Nephron (organoid): Measurements from ENCODE around the gene SPC24.
"Not testable (repeated sequence)": the region's sequence is repeated elsewhere in the genome, so short reads cannot be mapped to it uniquely, and the experiment has no call there.

ENCODE experiments used
- H3K27ac Mint-ChIP-seq, 3 experiments: 2 replicates each; pipeline ENCODE4 v1.8.0; 2020; ENCODE audit warnings: mixed read lengths in 3 of 3, mild to moderate bottlenecking in 2 of 3, moderate library complexity in 1 of 3
- H3K27me3 Mint-ChIP-seq: 2 replicates; pipeline ENCODE4 v1.8.0; 2021; ENCODE audit warnings: low read depth, mild to moderate bottlenecking, moderate library complexity, mixed read lengths
- H3K36me3 Mint-ChIP-seq: 2 replicates; pipeline ENCODE4 v1.8.0; 2020; ENCODE audit warnings: low read depth, mixed read lengths
- H3K4me1 Mint-ChIP-seq: 2 replicates; pipeline ENCODE4 v1.8.0; 2020; ENCODE audit warnings: mixed read lengths
- H3K4me3 Mint-ChIP-seq, 3 experiments: 2 replicates each; pipeline ENCODE4 v1.8.0; 2020; ENCODE audit warnings: mild to moderate bottlenecking in 3 of 3, mixed read lengths in 3 of 3, moderate library complexity in 2 of 3
- H3K9me3 Mint-ChIP-seq: 2 replicates; pipeline ENCODE4 v1.8.0; 2020; ENCODE audit warnings: mixed read lengths
- CTCF ChIP-seq, 3 experiments: fragments of 200-600 bp; sonication (generic); IDR thresholded peaks; one replicate each; pipeline ENCODE4 v1.5.0; 2021; ENCODE audit warnings: antibody characterized with exemption in 3 of 3; ENCODE audit not compliant: unreplicated experiment in 3 of 3

The SPC24 gene

GRCh38 chr19:11127905-11128304 is 27.7 kb downstream of the SPC24 start:
- Mint-ChIP-seq H3K36me3 (peaks cover 57% of the 10 kb centered on the region), H3K4me1 (no peaks in the 10 kb centered on the region), H3K27me3 (no peaks in the 10 kb centered on the region), H3K9me3 (no peaks in the 10 kb centered on the region), H3K4me3 (no peak overlapping the region), H3K27ac (no peak overlapping the region)
- TF ChIP-seq CTCF (IDR thresholded peaks at IDR 0.05; ENCODE audit: unreplicated experiment in 3 of 3), result no peak

- Mint-ChIP-seq H3K4me3 (no peak overlapping the region), H3K4me1 (no peaks in the 10 kb centered on the region), H3K27me3 (no peaks in the 10 kb centered on the region), H3K36me3 (peaks cover 49% of the 10 kb centered on the region), H3K27ac (peak overlapping the region; percentile 46 to 75 (median 50)), H3K9me3 (no peaks in the 10 kb centered on the region)
- peak; percentile 73 to 82 (median 74) for TF ChIP-seq CTCF (IDR thresholded peaks at IDR 0.05; ENCODE audit: unreplicated experiment in 3 of 3)
Measured at GRCh38 chr19:11125994-11126685, 29.4 kb downstream of the SPC24 start.

- not testable (repeated sequence) for H3K27ac Mint-ChIP-seq, H3K4me1 Mint-ChIP-seq, H3K9me3 Mint-ChIP-seq, H3K4me3 Mint-ChIP-seq, H3K27me3 Mint-ChIP-seq
- H3K36me3 Mint-ChIP-seq, result peaks cover 51% of the 10 kb centered on the region
Measured at GRCh38 chr19:11124157-11124556, 31.4 kb downstream of the SPC24 start.

- no peak overlapping the region for H3K4me3 Mint-ChIP-seq
- no peaks in the 10 kb centered on the region for H3K4me1 Mint-ChIP-seq
- no peak for TF ChIP-seq CTCF (IDR thresholded peaks at IDR 0.05; ENCODE audit: unreplicated experiment in 3 of 3)
- no peaks in the 10 kb centered on the region for H3K27me3 Mint-ChIP-seq
- H3K27ac Mint-ChIP-seq, result no peak overlapping the region
- peaks cover 58% of the 10 kb centered on the region for H3K36me3 Mint-ChIP-seq
- no peaks in the 10 kb centered on the region for H3K9me3 Mint-ChIP-seq
Measured at GRCh38 chr19:11123114-11123513, 32.5 kb downstream of the SPC24 start.

- not testable (repeated sequence) for H3K4me3 Mint-ChIP-seq, H3K27me3 Mint-ChIP-seq, H3K9me3 Mint-ChIP-seq, H3K4me1 Mint-ChIP-seq, H3K27ac Mint-ChIP-seq
- peaks cover 60% of the 10 kb centered on the region for H3K36me3 Mint-ChIP-seq
Measured at GRCh38 chr19:11121963-11122362, 33.6 kb downstream of the SPC24 start.

- H3K27me3 Mint-ChIP-seq, result peaks cover 5% of the 10 kb centered on the region
- no peaks in the 10 kb centered on the region for H3K9me3 Mint-ChIP-seq
- H3K36me3 Mint-ChIP-seq, result peaks cover 76% of the 10 kb centered on the region
- H3K27ac Mint-ChIP-seq, result no peak overlapping the region
- no peak overlapping the region for H3K4me3 Mint-ChIP-seq
- no peak for TF ChIP-seq CTCF (IDR thresholded peaks at IDR 0.05; ENCODE audit: unreplicated experiment in 3 of 3)
- no peaks in the 10 kb centered on the region for H3K4me1 Mint-ChIP-seq
Measured at GRCh38 chr19:11116507-11116906, 39.1 kb downstream of the SPC24 start.

GRCh38 chr19:11115895-11116446 is 39.6 kb downstream of the SPC24 start:
- no peak overlapping the region for H3K4me3 Mint-ChIP-seq
- TF ChIP-seq CTCF (IDR thresholded peaks at IDR 0.05; ENCODE audit: unreplicated experiment in 3 of 3), result no peak

More at GRCh38 chr19:11115895-11116446, 39.6 kb downstream of the SPC24 start:
- Mint-ChIP-seq H3K27ac (no peak overlapping the region), H3K4me1 (no peaks in the 10 kb centered on the region), H3K27me3 (peaks cover 5% of the 10 kb centered on the region), H3K9me3 (no peaks in the 10 kb centered on the region), H3K36me3 (peaks cover 76% of the 10 kb centered on the region)
